ENCODE data around the gene ERAL1.

- TF ChIP-seq CTCF (IDR thresholded peaks at IDR 0.05) = no peak
- TF ChIP-seq EZH2 (IDR thresholded peaks at IDR 0.05) = no peak
- no peak for TF ChIP-seq EZH2phosphoT487 (IDR thresholded peaks at IDR 0.05)
Observed at GRCh38 chr17:28861393-28862203, 6.8 kb downstream of the ERAL1 start.

Measured in neural progenitor cell (in vitro differentiated cells).